ENCODE results near the gene RGS13.

DNA sequence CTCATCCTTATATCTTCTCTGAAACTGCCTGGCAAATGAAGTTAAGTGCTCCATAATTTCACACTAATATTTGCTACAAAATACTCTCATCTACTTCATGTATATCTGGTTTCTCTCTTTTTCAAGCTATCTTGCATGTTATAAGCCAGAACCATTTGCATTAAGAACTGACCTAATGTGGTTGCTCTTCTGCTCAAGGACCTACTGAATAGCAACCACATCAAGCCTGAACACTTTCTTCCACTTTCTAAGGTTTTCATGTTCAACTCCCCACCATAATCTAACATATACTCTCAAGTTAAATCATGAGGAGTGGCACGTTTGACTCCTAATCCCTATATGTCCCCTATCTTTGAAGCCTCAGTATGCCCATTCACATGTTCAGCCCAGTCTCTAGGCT lies 33.2 kb upstream of the RGS13 start:
- TF ChIP-seq CTCF (IDR thresholded peaks at IDR 0.05) (no peak), ZFX (IDR thresholded peaks at IDR 0.05; ENCODE audit: borderline replicate concordance) (no peak)

Data from 22Rv1 (cell line).